ENCODE results near the gene PIK3R5.

DNA sequence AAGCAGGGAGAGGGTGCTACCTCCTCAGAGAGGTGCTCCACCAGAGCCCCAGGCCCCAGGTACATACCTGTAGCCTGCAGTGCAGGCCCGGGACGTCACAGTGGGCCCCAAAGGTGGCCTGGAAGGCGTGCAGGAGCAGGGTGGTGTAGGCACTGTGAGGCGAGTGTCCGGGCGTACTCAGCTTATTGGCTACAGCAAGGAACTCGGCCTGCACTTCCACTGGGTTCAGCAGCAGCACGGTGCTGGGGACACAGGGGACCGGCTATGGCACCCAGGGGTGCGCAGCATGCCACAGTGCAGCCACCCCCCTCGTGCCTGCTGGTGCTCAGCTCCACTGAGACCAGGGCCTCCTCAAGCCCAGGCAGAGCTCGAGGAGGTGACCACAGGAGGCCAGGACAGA is 74.8 kb downstream of the PIK3R5 start:
- TF ChIP-seq, protein P1, sequence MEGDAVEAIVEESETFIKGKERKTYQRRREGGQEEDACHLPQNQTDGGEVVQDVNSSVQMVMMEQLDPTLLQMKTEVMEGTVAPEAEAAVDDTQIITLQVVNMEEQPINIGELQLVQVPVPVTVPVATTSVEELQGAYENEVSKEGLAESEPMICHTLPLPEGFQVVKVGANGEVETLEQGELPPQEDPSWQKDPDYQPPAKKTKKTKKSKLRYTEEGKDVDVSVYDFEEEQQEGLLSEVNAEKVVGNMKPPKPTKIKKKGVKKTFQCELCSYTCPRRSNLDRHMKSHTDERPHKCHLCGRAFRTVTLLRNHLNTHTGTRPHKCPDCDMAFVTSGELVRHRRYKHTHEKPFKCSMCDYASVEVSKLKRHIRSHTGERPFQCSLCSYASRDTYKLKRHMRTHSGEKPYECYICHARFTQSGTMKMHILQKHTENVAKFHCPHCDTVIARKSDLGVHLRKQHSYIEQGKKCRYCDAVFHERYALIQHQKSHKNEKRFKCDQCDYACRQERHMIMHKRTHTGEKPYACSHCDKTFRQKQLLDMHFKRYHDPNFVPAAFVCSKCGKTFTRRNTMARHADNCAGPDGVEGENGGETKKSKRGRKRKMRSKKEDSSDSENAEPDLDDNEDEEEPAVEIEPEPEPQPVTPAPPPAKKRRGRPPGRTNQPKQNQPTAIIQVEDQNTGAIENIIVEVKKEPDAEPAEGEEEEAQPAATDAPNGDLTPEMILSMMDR (IDR thresholded peaks at IDR 0.05; ENCODE audit: low read depth, low read length): no peak
- TF ChIP-seq POLR2A (IDR thresholded peaks at IDR 0.05; ENCODE audit: extremely low read depth, insufficient read length): no peak
- TF ChIP-seq, protein P2, sequence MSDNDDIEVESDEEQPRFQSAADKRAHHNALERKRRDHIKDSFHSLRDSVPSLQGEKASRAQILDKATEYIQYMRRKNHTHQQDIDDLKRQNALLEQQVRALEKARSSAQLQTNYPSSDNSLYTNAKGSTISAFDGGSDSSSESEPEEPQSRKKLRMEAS (IDR thresholded peaks at IDR 0.05; ENCODE audit: low read depth, low read length): no peak
- TF ChIP-seq MYC (IDR thresholded peaks at IDR 0.05; ENCODE audit: low read depth, low read length): no peak
